Psoas muscle (tissue), 8 donors: Measurements from ENCODE around the gene SPRYD7. TPM values are rescaled to one million over a fixed set of nuclear protein-coding genes. Genes with fewer than 3 reads are reported as not detected.
A peak's percentile ranks its signal among the peaks of the same experiment; 100 is the strongest.

ENCODE experiments used
- ATAC-seq, 4 donors: fragments of 200-7000 bp; cut with Tn5 transposase; one replicate each; pipeline ENCODE4 v1.9.1; 2020; ENCODE audit warnings: moderate library complexity in 3 of 4, mild to moderate bottlenecking in 2 of 4
- DNase-seq, 2 donors: peaks; one replicate each; pipeline ENCODE4 v3.0.0-alpha.2; 2020
- H3K27ac ChIP-seq: fragments of 200-600 bp; one replicate; pipeline ENCODE4 v1.8.0; 2022
- H3K27me3 ChIP-seq, 3 donors: fragments of 200-600 bp in 1 of 3; one replicate each; pipeline versions ENCODE4 v1.6.1 to v1.8.0; 2013 to 2022; ENCODE audit warnings: low read length in 2 of 3, mild to moderate bottlenecking in 2 of 3, moderate library complexity in 1 of 3; ENCODE audit not compliant: insufficient read depth in 3 of 3
- H3K36me3 ChIP-seq, 2 donors: fragments of 200-600 bp in 1 of 2; one replicate each; pipeline versions ENCODE4 v1.6.1 to v1.8.0; 2013 to 2022; ENCODE audit warnings: low read depth in 1 of 2, mild to moderate bottlenecking in 1 of 2, moderate library complexity in 1 of 2; ENCODE audit not compliant: insufficient read depth in 1 of 2
- H3K4me1 ChIP-seq: fragments of 200-600 bp; one replicate; pipeline ENCODE4 v1.8.0; 2022
- H3K4me3 ChIP-seq: fragments of 200-600 bp; one replicate; pipeline ENCODE4 v1.8.0; 2022; ENCODE audit warnings: mild to moderate bottlenecking
- H3K9me3 ChIP-seq: fragments of 200-600 bp; one replicate; pipeline ENCODE4 v1.8.0; 2022
- CTCF ChIP-seq: fragments of 200-600 bp; IDR thresholded peaks from one replicate; pipeline ENCODE4 v1.8.0; 2022; ENCODE audit warnings: antibody characterized with exemption
- WGBS, 3 donors: extraction: QIAGEN DNeasy Blood & Tissue Kit; methylation state at CpG; one replicate each; pipeline versions ENCODE4 v1.1.6 to v1.1.7; 2013; 5-methylcytosine and 5-hydroxymethylcytosine counted together
- intact Hi-C, 2 donors: fragments of 100-400 bp; cut with DNase I; formaldehyde crosslinking; loops; one replicate each; pipeline versions ENCODE4 v1.11.0 to v1.14.2; 2022
- polyA plus RNA-seq, 3 donors: library from polyadenylated mRNA; stranded (reverse); fragments of 200-250 nt; gene quantifications; one replicate each; pipeline ENCODE4 v1.2.3, GENCODE V29; 2013
- total RNA-seq, 4 donors: library from RNA; stranded (reverse); fragmentation: NEBNext Ultra II Directional in 2 of 4; extraction: Animal tissue kit (Norgen Biotek cat#: 25700) in 2 of 4; gene quantifications; one replicate each; pipeline versions ENCODE4 v1.2.1 to v1.2.4, GENCODE V29; 2021 to 2023
- donor health status: healthy with polysubstance abuse.
- donor health status: DM: no; HTN: no; CAD: no; lungs with moderate emphysema.
- donor health status: Bipolar disorder and iron deficiency.
- donor health status: healthy.
- donor health status: DM: yes; HTN: yes; CAD: no.
- donor health status: DM: no; HTN: no; CAD: no.
- donor health status: DM: no; HTN: no; CAD: no.
- donor health status: DM: yes; HTN: yes; CAD: no.

The SPRYD7 gene
- total and polyA plus RNA-seq, 7 donors, result 4.7 to 23.8 (median 14.7) TPM

- Histone ChIP-seq H3K27me3 (no peaks in the 10 kb centered on the region), H3K36me3 (no peaks in the 10 kb centered on the region), H3K4me3 (no peak overlapping the region), H3K4me1 (no peaks in the 10 kb centered on the region), H3K9me3 (peaks cover 12% of the 10 kb centered on the region), H3K27ac (no peak overlapping the region)
- WGBS, 3 donors, result 86 to 89% (median 87%) methylated on average over 3 of the region's 3 CpGs
- TF ChIP-seq CTCF, result no peak
- ATAC-seq (no peak), DNase-seq (no peak)
- intact Hi-C loops, result no loop called here
Measured at GRCh38 chr13:49958321-49958720, 22.2 kb upstream of the SPRYD7 start.

GRCh38 chr13:49956131-49956530 lies 20.0 kb upstream of the SPRYD7 start:
- whole genome bisulfite sequencing, 3 donors, result 77 to 90% (median 89%) methylated on average over 3 of the region's 3 CpGs
- intact Hi-C loops, result no loop called here

GRCh38 chr13:49954674-49955455 lies 18.7 kb upstream of the SPRYD7 start:
- DNase-seq, result no peak
- Histone ChIP-seq H3K4me1 (no peaks in the 10 kb centered on the region), H3K36me3 (no peaks in the 10 kb centered on the region), H3K27me3 (no peaks in the 10 kb centered on the region), H3K9me3 (peaks cover 3% of the 10 kb centered on the region), H3K27ac (no peak overlapping the region), H3K4me3 (no peak overlapping the region)
- intact Hi-C loops, result no loop called here
- ATAC-seq, result peak in 3 of 4 donors; percentile 23 to 73 (median 39)
- 55 to 73% (median 64%) methylated on average over 2 of the region's 2 CpGs for WGBS, 3 donors
- TF ChIP-seq CTCF, result no peak

More at GRCh38 chr13:49956131-49956530, 20.0 kb upstream of the SPRYD7 start:
- Histone ChIP-seq H3K4me1 (no peaks in the 10 kb centered on the region), H3K27ac (no peak overlapping the region), H3K27me3 (no peaks in the 10 kb centered on the region), H3K36me3 (no peaks in the 10 kb centered on the region), H3K4me3 (no peak overlapping the region), H3K9me3 (peaks cover 3% of the 10 kb centered on the region)
- ATAC-seq (no peak), DNase-seq (no peak)
- TF ChIP-seq CTCF, result no peak

- DNase-seq, result no peak
- H3K9me3 ChIP-seq, result no peaks in the 10 kb centered on the region
- no peak overlapping the region for H3K4me3 ChIP-seq
- intact Hi-C loops, result no loop called here
- WGBS, 3 donors, result 97 to 100% (median 100%) methylated on average over 1 of the region's 1 CpG
- TF ChIP-seq CTCF, result no peak
- no peaks in the 10 kb centered on the region for H3K27me3 ChIP-seq
- H3K27ac ChIP-seq, result no peak overlapping the region
- no peaks in the 10 kb centered on the region for H3K36me3 ChIP-seq
- no peak for ATAC-seq
- H3K4me1 ChIP-seq, result no peaks in the 10 kb centered on the region
Measured at GRCh38 chr13:49953560-49953959, 17.4 kb upstream of the SPRYD7 start.
